Liver (tissue), 9 donors: ENCODE results near the gene TNFSF4. TPM values are rescaled to one million over a fixed set of nuclear protein-coding genes. Genes with fewer than 3 reads are reported as not detected.

Experiments
- DNase-seq: peaks from one replicate; pipeline ENCODE4 v3.0.0-alpha.2; 2017; ENCODE audit warnings: low spot score
- H3K27ac ChIP-seq, 2 donors: one replicate each; pipeline ENCODE4 v1.7.0; 2013; ENCODE audit warnings: inconsistent platforms in 2 of 2, low read length in 2 of 2, control low read depth in 1 of 2, low read depth in 1 of 2, mild to moderate bottlenecking in 1 of 2
- H3K27me3 ChIP-seq, 4 donors: one replicate each; pipeline versions ENCODE4 v1.6.1 to v1.7.0; 2013; ENCODE audit warnings: low read length in 3 of 4, inconsistent platforms in 1 of 4, mild to moderate bottlenecking in 1 of 4, moderate library complexity in 1 of 4; ENCODE audit not compliant: control insufficient read depth in 4 of 4, insufficient read depth in 4 of 4
- H3K36me3 ChIP-seq, 4 donors: one replicate each; pipeline versions ENCODE4 v1.6.1 to v1.7.0; 2013; ENCODE audit warnings: low read length in 3 of 4, mild to moderate bottlenecking in 3 of 4, low read depth in 1 of 4, moderate library complexity in 1 of 4; ENCODE audit not compliant: control insufficient read depth in 4 of 4, insufficient read depth in 3 of 4
- H3K4me1 ChIP-seq, 4 donors: one replicate each; pipeline versions ENCODE4 v1.6.1 to v1.7.0; 2013; ENCODE audit warnings: low read length in 3 of 4, mild to moderate bottlenecking in 3 of 4, moderate library complexity in 1 of 4; ENCODE audit not compliant: control insufficient read depth in 4 of 4, insufficient read depth in 4 of 4
- H3K4me3 ChIP-seq, 3 donors: one replicate each; pipeline versions ENCODE4 v1.6.1 to v1.7.0; 2013; ENCODE audit warnings: low read length in 3 of 3, control low read depth in 1 of 3, low read depth in 1 of 3, mild to moderate bottlenecking in 1 of 3
- H3K9ac ChIP-seq, 2 donors: one replicate each; pipeline ENCODE4 v1.7.0; 2013; ENCODE audit warnings: low read length in 2 of 2, mild to moderate bottlenecking in 2 of 2, moderate library complexity in 2 of 2, control low read depth in 1 of 2, low read depth in 1 of 2
- H3K9me3 ChIP-seq, 4 donors: one replicate each; pipeline versions ENCODE4 v1.6.1 to v1.7.0; 2013; ENCODE audit warnings: low read length in 3 of 4; ENCODE audit not compliant: control insufficient read depth in 4 of 4
- EGR1 ChIP-seq, 2 donors: IDR thresholded peaks; 2 replicates each; pipeline ENCODE4 v1.6.1; 2016 to 2018; ENCODE audit warnings: antibody characterized with exemption in 2 of 2, low read depth in 2 of 2
- FOXA1 ChIP-seq: IDR thresholded peaks from 2 replicates; pipeline ENCODE4 v1.6.1; 2016; ENCODE audit warnings: antibody characterized with exemption
- FOXA2 ChIP-seq: IDR thresholded peaks from 2 replicates; pipeline ENCODE4 v1.6.1; 2016; ENCODE audit warnings: antibody characterized with exemption
- GABPA ChIP-seq, 2 donors: IDR thresholded peaks in 1 of 2; conservative IDR thresholded peaks in 1 of 2; 2 replicates each; pipeline ENCODE4 v1.6.1; 2016; ENCODE audit warnings: antibody characterized with exemption in 2 of 2, mild to moderate bottlenecking in 1 of 2, moderate library complexity in 1 of 2
- HNF4A ChIP-seq, 2 donors: conservative IDR thresholded peaks; 2 replicates each; pipeline ENCODE4 v1.6.1; 2016; ENCODE audit warnings: antibody characterized with exemption in 2 of 2, mild to moderate bottlenecking in 2 of 2
- HNF4G ChIP-seq: IDR thresholded peaks from 2 replicates; pipeline ENCODE4 v1.6.1; 2016; ENCODE audit warnings: antibody characterized with exemption
- NR2F2 ChIP-seq: IDR thresholded peaks from 2 replicates; pipeline ENCODE4 v1.6.1; 2016; ENCODE audit warnings: antibody characterized with exemption
- RAD21 ChIP-seq, 2 donors: IDR thresholded peaks; 2 replicates each; pipeline ENCODE4 v1.6.1; 2016; ENCODE audit warnings: antibody characterized with exemption in 2 of 2, mild to moderate bottlenecking in 2 of 2
- RXRA ChIP-seq, 2 donors: IDR thresholded peaks; 2 replicates each; pipeline ENCODE4 v1.6.1; 2017 to 2018; ENCODE audit warnings: antibody characterized with exemption in 2 of 2, mild to moderate bottlenecking in 1 of 2
- SP1 ChIP-seq: IDR thresholded peaks from 2 replicates; pipeline ENCODE4 v1.6.1; 2018; ENCODE audit warnings: antibody characterized with exemption, mild to moderate bottlenecking
- TAF1 ChIP-seq: conservative IDR thresholded peaks from 2 replicates; pipeline ENCODE4 v1.6.1; 2016; ENCODE audit warnings: antibody characterized with exemption, mild to moderate bottlenecking
- YY1 ChIP-seq: IDR thresholded peaks from 2 replicates; pipeline ENCODE4 v1.6.1; 2016; ENCODE audit warnings: antibody characterized with exemption, mild to moderate bottlenecking
- WGBS: extraction: QIAGEN DNeasy Blood & Tissue Kit; methylation state at CpG from one replicate; pipeline ENCODE4 v1.1.7; 2013; 5-methylcytosine and 5-hydroxymethylcytosine counted together
- polyA plus RNA-seq, 2 donors: library from polyadenylated mRNA; stranded (reverse) in 1 of 2; unstranded in 1 of 2; fragments of 200-250 nt in 1 of 2; fragments of >200 nt in 1 of 2; fragmentation: Nextera tagmentation in 1 of 2; extraction: Ambion mirVana in 1 of 2; gene quantifications; one replicate each; pipeline versions ENCODE4 v1.2.1 to v1.2.3, GENCODE V29; 2013 to 2015
- total RNA-seq, 2 donors: library from RNA; depleted of rRNA; stranded (reverse); fragments of >200 nt; gene quantifications; one replicate each; pipeline ENCODE4 v1.2.3, GENCODE V29; 2014
- TF ChIP-seq, protein P1 (sequence below): IDR thresholded peaks from 2 replicates; pipeline ENCODE4 v1.6.1; 2016; ENCODE audit warnings: antibody characterized with exemption
- TF ChIP-seq, protein P2 (sequence below): IDR thresholded peaks from 2 replicates; pipeline ENCODE4 v1.6.1; 2016; ENCODE audit warnings: antibody characterized with exemption
- TF ChIP-seq, protein P3 (sequence below): fragments of 150-350 bp; IDR thresholded peaks from 2 replicates; pipeline ENCODE4 v1.5.1; 2017; ENCODE audit warnings: improper control_type of control experiment, low read depth, low read length; ENCODE audit not compliant: missing input control
- donor health status: healthy.
- donor health status: healthy.
- donor health status: healthy.
- donor health status: healthy.
- donor health status: healthy.

TNFSF4 gene
- total and polyA plus RNA-seq, 4 donors = 0.18 to 2.1 (median 0.45) TPM

DNA sequence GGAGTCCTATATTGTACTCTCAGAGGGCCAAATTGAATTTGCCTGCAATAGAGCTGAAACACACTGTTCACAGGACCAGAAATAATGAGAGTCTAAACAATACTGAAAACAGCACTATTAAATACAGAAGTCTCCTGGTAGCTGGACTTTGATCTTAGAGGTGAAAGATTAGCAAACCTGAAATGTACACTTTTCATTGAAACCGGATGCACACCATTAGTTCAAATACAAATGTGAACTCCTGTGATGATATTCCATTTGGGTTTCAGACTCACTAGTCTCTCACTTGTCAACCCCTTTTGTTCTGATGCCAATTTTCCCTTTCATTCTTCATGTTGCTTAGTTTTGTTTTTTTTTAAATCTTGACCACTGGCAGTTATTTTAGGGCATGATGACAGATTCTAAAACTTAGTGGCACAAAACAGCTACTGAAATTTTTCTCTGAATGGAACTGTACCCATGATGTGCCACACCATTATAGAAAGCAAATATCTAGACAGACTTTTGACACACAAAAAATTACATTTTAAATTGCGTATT, 5.9 kb upstream of the TNFSF4 start:
- TF ChIP-seq RXRA (IDR thresholded peaks at IDR 0.05) = peak in 1 of 2 donors; percentile 9
- TF ChIP-seq, protein P1, sequence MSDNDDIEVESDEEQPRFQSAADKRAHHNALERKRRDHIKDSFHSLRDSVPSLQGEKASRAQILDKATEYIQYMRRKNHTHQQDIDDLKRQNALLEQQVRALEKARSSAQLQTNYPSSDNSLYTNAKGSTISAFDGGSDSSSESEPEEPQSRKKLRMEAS = no peak
- TF ChIP-seq HNF4A (conservative IDR thresholded peaks at IDR 0.05) = peak; percentile 74 to 84
- TF ChIP-seq SP1 = peak; percentile 38
- TF ChIP-seq NR2F2 = no peak
- peak; percentile 46 for TF ChIP-seq HNF4G
- peak in 1 of 2 donors; percentile 5 for TF ChIP-seq RAD21 (IDR thresholded peaks at IDR 0.05)
- no peak overlapping the region for H3K27ac ChIP-seq
- no peaks in the 10 kb centered on the region for H3K36me3 ChIP-seq
- no peak overlapping the region for H3K4me3 ChIP-seq
- DNase-seq = no peak
- no peaks in the 10 kb centered on the region for H3K27me3 ChIP-seq
- H3K9me3 ChIP-seq = no peaks in the 10 kb centered on the region
- 60% methylated on average over 2 of the region's 2 CpGs for WGBS
- H3K4me1 ChIP-seq = peaks cover 0 to 3% (median 0%) of the 10 kb centered on the region in 4 donors
- H3K9ac ChIP-seq = no peak overlapping the region

DNA sequence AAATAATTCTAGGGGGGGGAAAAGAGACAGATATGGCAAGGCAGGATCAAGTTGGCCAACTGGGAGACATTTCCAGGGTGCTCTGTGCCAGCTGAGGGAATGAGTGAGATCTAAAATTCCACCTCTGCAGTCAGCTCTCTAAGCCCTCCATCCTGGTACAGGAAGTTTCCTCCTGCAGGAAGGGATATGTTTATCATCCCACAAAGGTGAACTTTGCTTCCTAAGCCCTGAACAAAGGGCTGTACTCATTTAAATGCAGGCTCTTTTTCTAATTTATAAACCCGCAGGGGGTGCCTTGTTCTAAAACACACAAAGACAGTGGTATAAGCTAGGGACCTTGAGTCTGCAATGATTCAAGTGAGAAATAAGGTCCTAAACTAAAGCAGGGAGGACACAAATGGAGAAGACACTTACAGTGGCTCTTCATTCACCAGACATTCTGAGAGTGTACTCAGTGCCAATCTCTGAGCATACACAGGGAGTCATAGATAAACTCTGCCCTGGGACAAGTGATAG, 3.6 kb upstream of the TNFSF4 start:
- TF ChIP-seq FOXA1 (no peak), HNF4A (conservative IDR thresholded peaks at IDR 0.05) (peak; percentile 14 to 31), TAF1 (no peak), SP1 (no peak)
- TF ChIP-seq, protein P2, sequence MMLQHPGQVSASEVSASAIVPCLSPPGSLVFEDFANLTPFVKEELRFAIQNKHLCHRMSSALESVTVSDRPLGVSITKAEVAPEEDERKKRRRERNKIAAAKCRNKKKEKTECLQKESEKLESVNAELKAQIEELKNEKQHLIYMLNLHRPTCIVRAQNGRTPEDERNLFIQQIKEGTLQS = no peak
- Histone ChIP-seq H3K4me1 (peaks cover 0 to 3% (median 0%) of the 10 kb centered on the region in 4 donors), H3K27ac (no peak overlapping the region), H3K9ac (no peak overlapping the region), H3K27me3 (no peaks in the 10 kb centered on the region), H3K9me3 (no peaks in the 10 kb centered on the region), H3K36me3 (no peaks in the 10 kb centered on the region), H3K4me3 (no peak overlapping the region)
- 50% methylated on average over 1 of the region's 1 CpG for WGBS
- DNase-seq = no peak

DNA sequence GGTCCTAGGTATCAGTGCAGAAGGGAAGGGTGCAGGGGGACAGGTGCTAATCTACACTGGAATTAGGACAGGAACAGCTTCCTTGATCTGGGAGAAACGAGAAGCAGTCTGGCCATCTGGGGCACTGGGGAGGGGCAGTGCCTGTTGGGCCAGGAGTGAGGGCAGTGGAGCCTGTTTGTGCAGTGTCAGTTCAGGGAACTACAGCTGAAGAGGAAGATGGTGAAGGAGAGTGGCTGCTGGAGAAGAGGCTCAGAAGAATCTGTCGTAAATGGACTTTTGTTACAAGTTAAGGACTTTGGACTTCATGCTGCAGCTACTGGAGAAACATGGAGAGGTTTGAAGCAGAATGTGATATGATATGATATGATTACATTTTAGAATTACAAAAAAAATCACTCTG, 3.2 kb upstream of the TNFSF4 start:
- Histone ChIP-seq H3K9me3 (no peaks in the 10 kb centered on the region), H3K36me3 (no peaks in the 10 kb centered on the region), H3K4me3 (no peak overlapping the region), H3K4me1 (peaks cover 0 to 5% (median 2%) of the 10 kb centered on the region in 4 donors), H3K27ac (no peak overlapping the region), H3K27me3 (no peaks in the 10 kb centered on the region), H3K9ac (no peak overlapping the region)
- TF ChIP-seq EGR1 (IDR thresholded peaks at IDR 0.05; ENCODE audit: low read depth in 2 of 2) = no peak
- no peak for TF ChIP-seq GABPA (IDR thresholded peaks at IDR 0.05 in 1 of 2, conservative IDR thresholded peaks at IDR 0.05 in 1 of 2)
- TF ChIP-seq HNF4G = no peak
- 72% methylated on average over 2 of the region's 2 CpGs for WGBS
- no peak for DNase-seq

DNA sequence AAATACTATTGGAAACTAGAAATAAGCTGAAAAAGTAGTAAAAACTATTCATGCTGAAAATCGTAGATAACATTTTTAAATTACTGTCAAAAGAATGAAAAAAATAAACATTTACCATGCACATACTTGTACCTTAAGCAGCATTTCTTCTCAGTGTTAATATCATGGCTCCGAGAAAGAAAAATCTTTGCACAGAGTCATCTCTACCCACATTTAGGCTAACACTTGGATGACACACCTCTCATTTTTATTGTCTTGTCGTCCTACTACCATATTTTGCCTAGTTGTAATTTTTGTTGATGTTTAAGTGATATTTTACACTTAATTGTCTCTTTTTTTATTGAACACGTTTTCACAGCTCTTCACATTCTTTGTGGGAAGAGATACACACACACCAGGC, 1.7 kb upstream of the TNFSF4 start:
- 79% methylated on average over 4 of the region's 4 CpGs for WGBS
- no peaks in the 10 kb centered on the region for H3K36me3 ChIP-seq
- H3K9me3 ChIP-seq = no peaks in the 10 kb centered on the region
- H3K27me3 ChIP-seq = no peaks in the 10 kb centered on the region
- no peak overlapping the region for H3K27ac ChIP-seq
- DNase-seq = no peak
- TF ChIP-seq TAF1 (no peak), YY1 (no peak), EGR1 (IDR thresholded peaks at IDR 0.05; ENCODE audit: low read depth in 2 of 2) (no peak), HNF4A (conservative IDR thresholded peaks at IDR 0.05) (no peak), FOXA2 (no peak)
- TF ChIP-seq, protein P3, sequence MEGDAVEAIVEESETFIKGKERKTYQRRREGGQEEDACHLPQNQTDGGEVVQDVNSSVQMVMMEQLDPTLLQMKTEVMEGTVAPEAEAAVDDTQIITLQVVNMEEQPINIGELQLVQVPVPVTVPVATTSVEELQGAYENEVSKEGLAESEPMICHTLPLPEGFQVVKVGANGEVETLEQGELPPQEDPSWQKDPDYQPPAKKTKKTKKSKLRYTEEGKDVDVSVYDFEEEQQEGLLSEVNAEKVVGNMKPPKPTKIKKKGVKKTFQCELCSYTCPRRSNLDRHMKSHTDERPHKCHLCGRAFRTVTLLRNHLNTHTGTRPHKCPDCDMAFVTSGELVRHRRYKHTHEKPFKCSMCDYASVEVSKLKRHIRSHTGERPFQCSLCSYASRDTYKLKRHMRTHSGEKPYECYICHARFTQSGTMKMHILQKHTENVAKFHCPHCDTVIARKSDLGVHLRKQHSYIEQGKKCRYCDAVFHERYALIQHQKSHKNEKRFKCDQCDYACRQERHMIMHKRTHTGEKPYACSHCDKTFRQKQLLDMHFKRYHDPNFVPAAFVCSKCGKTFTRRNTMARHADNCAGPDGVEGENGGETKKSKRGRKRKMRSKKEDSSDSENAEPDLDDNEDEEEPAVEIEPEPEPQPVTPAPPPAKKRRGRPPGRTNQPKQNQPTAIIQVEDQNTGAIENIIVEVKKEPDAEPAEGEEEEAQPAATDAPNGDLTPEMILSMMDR = no peak
- TF ChIP-seq, protein P1 = no peak
- H3K9ac ChIP-seq = no peak overlapping the region
- H3K4me3 ChIP-seq = no peak overlapping the region
- peaks cover 0 to 7% (median 2%) of the 10 kb centered on the region in 4 donors for H3K4me1 ChIP-seq
